Hepatocyte (in vitro differentiated cells): ENCODE measurements around the gene FMNL2. TPM values are rescaled to one million over a fixed set of nuclear protein-coding genes. Genes with fewer than 3 reads are reported as not detected.
"Not testable (repeated sequence)": the region's sequence is repeated elsewhere in the genome, so short reads cannot be mapped to it uniquely, and the experiment has no call there.

Source experiments
- DNase-seq: peaks from one replicate; pipeline ENCODE4 v3.0.0-alpha.2; 2016; ENCODE audit warnings: low spot score
- H2AFZ ChIP-seq: fragments of 200-600 bp; sonication (generic); 2 replicates; pipeline ENCODE4 v1.6.0; 2016; ENCODE audit warnings: antibody characterized with exemption, mild to moderate bottlenecking
- H3K27ac ChIP-seq: fragments of 200-600 bp; sonication (generic); 2 replicates; pipeline ENCODE4 v1.5.1; 2016; ENCODE audit warnings: mild to moderate bottlenecking
- H3K27me3 ChIP-seq: fragments of 200-600 bp; sonication (generic); 2 replicates; pipeline ENCODE4 v1.6.1; 2016
- H3K36me3 ChIP-seq: fragments of 200-600 bp; sonication (generic); replicated peaks from 2 replicates; pipeline ENCODE4 v1.5.1; 2016; ENCODE audit warnings: low read depth; ENCODE audit not compliant: insufficient read depth
- H3K4me1 ChIP-seq: fragments of 200-600 bp; sonication (generic); 2 replicates; pipeline ENCODE4 v1.5.1; 2016; ENCODE audit warnings: mild to moderate bottlenecking, moderate library complexity; ENCODE audit not compliant: insufficient read depth
- H3K4me2 ChIP-seq: fragments of 200-600 bp; sonication (generic); 2 replicates; pipeline ENCODE4 v1.6.0; 2016
- H3K4me3 ChIP-seq: fragments of 200-600 bp; sonication (generic); 2 replicates; pipeline ENCODE4 v1.5.1; 2016; ENCODE audit warnings: mild to moderate bottlenecking
- H3K79me2 ChIP-seq: fragments of 200-600 bp; sonication (generic); 2 replicates; pipeline ENCODE4 v1.6.0; 2017; ENCODE audit warnings: mild to moderate bottlenecking
- H3K9me2 ChIP-seq: fragments of 200-600 bp; sonication (generic); replicated peaks from 2 replicates; pipeline ENCODE4 v1.6.0; 2017; ENCODE audit warnings: mild to moderate bottlenecking; ENCODE audit not compliant: insufficient read depth
- H3K9me3 ChIP-seq: fragments of 200-600 bp; sonication (generic); 2 replicates; pipeline ENCODE4 v1.5.1; 2016; ENCODE audit warnings: low read depth, mild to moderate bottlenecking
- H4K20me1 ChIP-seq: fragments of 200-600 bp; sonication (generic); 2 replicates; pipeline ENCODE4 v1.6.0; 2016; ENCODE audit warnings: mild to moderate bottlenecking; ENCODE audit not compliant: insufficient read depth, poor library complexity, severe bottlenecking
- EZH2 ChIP-seq: fragments of 200-600 bp; sonication (generic); IDR thresholded peaks from 2 replicates; pipeline ENCODE4 v1.6.1; 2016; ENCODE audit warnings: antibody characterized with exemption, mild to moderate bottlenecking, borderline replicate concordance
- EZH2phosphoT487 ChIP-seq: fragments of 200-600 bp; sonication (generic); IDR thresholded peaks from one replicate; pipeline ENCODE4 v1.6.1; 2018; ENCODE audit warnings: antibody characterized with exemption, mild to moderate bottlenecking, low read depth, moderate library complexity; ENCODE audit not compliant: unreplicated experiment, severe bottlenecking
- whole genome bisulfite sequencing: methylation state at CpG from one replicate; pipeline ENCODE4 v1.1.6; 2016; ENCODE audit warnings: low lambda C conversion rate; ENCODE audit errors: missing lambda C conversion rate; 5-methylcytosine and 5-hydroxymethylcytosine counted together
- polyA plus RNA-seq: library from polyadenylated mRNA; unstranded; fragments of >200 nt; fragmentation: Nextera tagmentation; extraction: Ambion mirVana; gene quantifications from 2 replicates; pipeline ENCODE4 v1.2.1, GENCODE V29; 2016
- total RNA-seq: library from RNA; depleted of rRNA; stranded (reverse); fragments of >200 nt; gene quantifications from 2 replicates; pipeline ENCODE4 v1.2.3, GENCODE V29; 2014
- TF ChIP-seq, protein P1 (sequence below): fragments of 200-600 bp; sonication (generic); IDR thresholded peaks from 2 replicates; pipeline ENCODE4 v1.5.1; 2016; ENCODE audit warnings: antibody characterized with exemption, mild to moderate bottlenecking; ENCODE audit not compliant: poor library complexity

FMNL2 gene
- total and polyA plus RNA-seq, 2 experiments from 2014 or later = 11.7 to 53.6 TPM

DNA sequence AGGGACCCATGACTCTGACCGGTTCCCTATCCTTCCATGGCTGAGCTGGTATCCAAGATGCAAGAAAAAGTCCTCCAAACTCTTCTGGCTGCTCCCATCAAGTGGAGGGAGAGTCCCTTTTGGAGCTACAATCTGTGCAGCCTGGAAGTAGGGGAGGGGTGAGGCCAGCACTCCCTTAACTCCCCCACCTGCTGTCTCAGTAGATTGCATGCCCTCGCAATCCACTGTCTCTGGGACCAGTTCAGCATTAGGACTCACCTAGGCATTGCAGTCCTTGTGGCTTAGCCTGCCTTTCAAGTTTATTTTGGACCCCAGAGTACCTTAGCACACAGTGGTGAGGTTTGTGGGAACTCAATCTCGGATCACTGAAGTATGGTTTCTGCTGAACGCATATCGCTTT, 14.2 kb upstream of the FMNL2 start:
- no peaks in the 10 kb centered on the region for H4K20me1 ChIP-seq
- H3K9me2 ChIP-seq = no peaks in the 10 kb centered on the region
- no peak overlapping the region for H3K27ac ChIP-seq
- H3K79me2 ChIP-seq = no peaks in the 10 kb centered on the region
- 98% methylated on average over 5 of the region's 5 CpGs for WGBS
- H3K27me3 ChIP-seq = no peaks in the 10 kb centered on the region
- no peak overlapping the region for H3K4me2 ChIP-seq
- no peak for TF ChIP-seq EZH2phosphoT487
- TF ChIP-seq EZH2 = no peak
- TF ChIP-seq, protein P1, sequence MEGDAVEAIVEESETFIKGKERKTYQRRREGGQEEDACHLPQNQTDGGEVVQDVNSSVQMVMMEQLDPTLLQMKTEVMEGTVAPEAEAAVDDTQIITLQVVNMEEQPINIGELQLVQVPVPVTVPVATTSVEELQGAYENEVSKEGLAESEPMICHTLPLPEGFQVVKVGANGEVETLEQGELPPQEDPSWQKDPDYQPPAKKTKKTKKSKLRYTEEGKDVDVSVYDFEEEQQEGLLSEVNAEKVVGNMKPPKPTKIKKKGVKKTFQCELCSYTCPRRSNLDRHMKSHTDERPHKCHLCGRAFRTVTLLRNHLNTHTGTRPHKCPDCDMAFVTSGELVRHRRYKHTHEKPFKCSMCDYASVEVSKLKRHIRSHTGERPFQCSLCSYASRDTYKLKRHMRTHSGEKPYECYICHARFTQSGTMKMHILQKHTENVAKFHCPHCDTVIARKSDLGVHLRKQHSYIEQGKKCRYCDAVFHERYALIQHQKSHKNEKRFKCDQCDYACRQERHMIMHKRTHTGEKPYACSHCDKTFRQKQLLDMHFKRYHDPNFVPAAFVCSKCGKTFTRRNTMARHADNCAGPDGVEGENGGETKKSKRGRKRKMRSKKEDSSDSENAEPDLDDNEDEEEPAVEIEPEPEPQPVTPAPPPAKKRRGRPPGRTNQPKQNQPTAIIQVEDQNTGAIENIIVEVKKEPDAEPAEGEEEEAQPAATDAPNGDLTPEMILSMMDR = no peak
- no peak overlapping the region for H3K4me3 ChIP-seq
- no peaks in the 10 kb centered on the region for H3K9me3 ChIP-seq
- no peaks in the 10 kb centered on the region for H3K36me3 ChIP-seq
- H3K4me1 ChIP-seq = no peaks in the 10 kb centered on the region
- H2AFZ ChIP-seq = no peak overlapping the region
- no peak for DNase-seq

DNA sequence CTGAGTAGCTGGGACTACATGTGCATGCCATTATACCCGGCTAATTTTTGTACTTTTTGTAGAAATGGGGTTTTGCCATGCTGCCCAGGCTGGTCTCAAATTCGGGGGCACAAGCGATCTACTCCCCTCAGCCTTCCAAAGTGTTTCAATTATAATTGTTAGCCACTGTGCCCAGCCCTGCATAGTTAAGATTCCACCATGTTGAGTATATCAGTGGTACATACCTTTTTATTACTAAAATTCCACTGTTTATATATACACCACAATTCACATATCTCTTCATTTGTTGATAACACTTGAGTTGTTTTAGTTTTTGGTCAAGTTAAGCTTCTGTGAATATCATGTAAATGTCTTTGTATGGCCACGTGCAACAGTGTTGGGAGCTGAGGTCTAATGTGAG, 12.8 kb upstream of the FMNL2 start:
- H3K27me3 ChIP-seq = no peaks in the 10 kb centered on the region
- no peaks in the 10 kb centered on the region for H3K36me3 ChIP-seq
- TF ChIP-seq, protein P1 = no peak
- TF ChIP-seq EZH2phosphoT487 = no peak
- no peak for TF ChIP-seq EZH2
- H3K9me3 ChIP-seq = no peaks in the 10 kb centered on the region
- no peaks in the 10 kb centered on the region for H3K4me1 ChIP-seq
- 84% methylated on average over 4 of the region's 4 CpGs for WGBS
- H2AFZ ChIP-seq = no peak overlapping the region
- no peaks in the 10 kb centered on the region for H3K9me2 ChIP-seq
- no peak overlapping the region for H3K27ac ChIP-seq
- H3K4me2 ChIP-seq = no peak overlapping the region
- no peaks in the 10 kb centered on the region for H3K79me2 ChIP-seq
- H3K4me3 ChIP-seq = no peak overlapping the region
- H4K20me1 ChIP-seq = no peaks in the 10 kb centered on the region
- no peak for DNase-seq

GRCh38 chr2:152325126-152325525, 9.8 kb upstream of the FMNL2 start:
- 83% methylated on average over 5 of the region's 5 CpGs for WGBS
- not testable (repeated sequence) for H3K9me2 ChIP-seq, H3K27ac ChIP-seq, H3K27me3 ChIP-seq, H3K4me3 ChIP-seq, H2AFZ ChIP-seq, H3K4me2 ChIP-seq, H3K79me2 ChIP-seq, H3K4me1 ChIP-seq, H3K36me3 ChIP-seq, H3K9me3 ChIP-seq, H4K20me1 ChIP-seq, DNase-seq

DNA sequence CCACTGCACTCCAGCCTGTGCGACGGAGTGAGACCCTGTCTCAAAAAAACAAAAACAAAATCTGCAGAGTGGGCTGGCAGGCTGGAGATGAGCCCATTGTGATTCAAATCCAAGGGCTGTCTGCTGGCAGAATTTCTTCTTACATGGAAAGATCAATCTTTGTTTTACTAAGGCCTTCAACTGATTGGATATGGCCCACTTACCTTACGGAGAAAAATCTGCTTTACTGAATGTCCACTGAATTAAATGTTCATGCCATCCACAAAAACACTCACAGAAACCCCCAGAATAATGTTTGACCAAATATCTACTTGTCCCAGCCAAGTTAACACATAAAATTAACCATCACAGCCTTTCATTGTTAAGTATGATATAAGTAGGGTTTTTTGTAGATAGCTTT, 8.3 kb upstream of the FMNL2 start:
- H3K4me1 ChIP-seq = no peaks in the 10 kb centered on the region
- no peaks in the 10 kb centered on the region for H3K36me3 ChIP-seq
- H3K27ac ChIP-seq = no peak overlapping the region
- H3K4me2 ChIP-seq = no peak overlapping the region
- no peaks in the 10 kb centered on the region for H3K9me2 ChIP-seq
- no peaks in the 10 kb centered on the region for H3K27me3 ChIP-seq
- DNase-seq = no peak
- H4K20me1 ChIP-seq = no peaks in the 10 kb centered on the region
- no peak overlapping the region for H2AFZ ChIP-seq
- WGBS = 98% methylated on average over 3 of the region's 3 CpGs
- H3K4me3 ChIP-seq = no peak overlapping the region
- no peak for TF ChIP-seq EZH2
- TF ChIP-seq, protein P1 = no peak
- TF ChIP-seq EZH2phosphoT487 = no peak
- H3K9me3 ChIP-seq = no peaks in the 10 kb centered on the region
- no peaks in the 10 kb centered on the region for H3K79me2 ChIP-seq
